Right ventricle myocardium superior (tissue), 1 donor: Measurements from ENCODE around the gene CFAP57. TPM values are rescaled to one million over a fixed set of nuclear protein-coding genes. Genes with fewer than 3 reads are reported as not detected.

Experiments
- ATAC-seq: fragments of 200-7000 bp; cut with Tn5 transposase; one replicate; pipeline ENCODE4 v1.9.1; 2020; ENCODE audit warnings: mild to moderate bottlenecking; ENCODE audit not compliant: poor library complexity
- DNase-seq: peaks from one replicate; pipeline ENCODE4 v3.0.0-alpha.2; 2020
- intact Hi-C: fragments of 100-400 bp; cut with DNase I; formaldehyde crosslinking; loops from one replicate; pipeline ENCODE4 v1.11.2; 2022
- microRNA-seq: library from miRNA; unstranded; fragments of <30 nt; microRNA quantifications from one replicate; pipeline ENCODE4 v1.2.0, GENCODE V29; 2020
- total RNA-seq: library from RNA; stranded (reverse); fragmentation: NEBNext Ultra II Directional; extraction: Animal tissue kit (Norgen Biotek cat#: 25700); gene quantifications from one replicate; pipeline ENCODE4 v1.2.1, GENCODE V29; 2021
- donor health status: DM: no; HTN: yes; CAD: no; lungs with severe emphysema.

CFAP57 gene
- total RNA-seq, 1 donor from 2014 or later: not detected

GRCh38 chr1:43303471-43304313 is 131.6 kb downstream of the CFAP57 start:
- intact Hi-C loops: loop anchor here (2.0 kb wide), 1 partner anchor 23 kb away; no protein-coding TSS in a partner anchor
- DNase-seq (no peak), ATAC-seq (no peak)

Small RNA genes lying within 50 kb of the gene (microRNA-seq; reads per million reads assigned to microRNA genes)
- gene MIR6733: 1.6 reads per million

Other genes with a start within 250 kb of the CFAP57 start
- 41.2 TPM for gene SLC2A1, start 213.5 kb upstream of the CFAP57 start, total RNA-seq
- gene EBNA1BP2, start within 50 bp of the CFAP57 start, total RNA-seq: 28.4 TPM
- gene TMEM125, start 97.7 kb downstream of the CFAP57 start, total RNA-seq: not detected
- not detected for gene C1orf210, start 113.3 kb downstream of the CFAP57 start, total RNA-seq
- 18.5 TPM for gene TIE1, start 128.7 kb downstream of the CFAP57 start, total RNA-seq
- 0.40 TPM for gene MPL, start 165.5 kb downstream of the CFAP57 start, total RNA-seq
- 0.83 TPM for gene CDC20, start 186.7 kb downstream of the CFAP57 start, total RNA-seq
- 29.3 TPM for gene ELOVL1, start 195.7 kb downstream of the CFAP57 start, total RNA-seq
- gene MED8, start 217.5 kb downstream of the CFAP57 start, total RNA-seq: 16.5 TPM
- 26.8 TPM for gene SZT2, start 217.6 kb downstream of the CFAP57 start, total RNA-seq